ENCODE data around the gene ITM2B.

DNA sequence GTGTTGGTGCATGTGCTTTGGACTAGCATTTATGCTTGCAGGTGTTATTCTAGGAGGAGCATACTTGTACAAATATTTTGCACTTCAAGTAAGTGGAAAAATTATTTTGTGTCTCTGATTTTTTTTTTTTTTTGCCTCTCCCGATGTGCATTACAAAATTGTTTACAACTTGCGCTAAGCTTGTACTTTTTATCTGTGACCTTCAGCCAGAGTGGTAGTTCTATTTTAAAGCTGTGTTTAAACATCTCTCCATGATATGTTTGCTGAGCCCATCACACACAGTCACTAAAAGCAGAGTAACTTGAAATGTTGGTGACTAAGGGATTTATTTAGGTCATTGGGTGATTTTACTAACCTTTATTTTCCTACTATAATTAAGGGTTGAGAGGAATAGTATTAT, 20.8 kb downstream of the ITM2B start:
- peak; percentile 27 for TF ChIP-seq SP1 (IDR thresholded peaks at IDR 0.05)
- TF ChIP-seq, protein P1, sequence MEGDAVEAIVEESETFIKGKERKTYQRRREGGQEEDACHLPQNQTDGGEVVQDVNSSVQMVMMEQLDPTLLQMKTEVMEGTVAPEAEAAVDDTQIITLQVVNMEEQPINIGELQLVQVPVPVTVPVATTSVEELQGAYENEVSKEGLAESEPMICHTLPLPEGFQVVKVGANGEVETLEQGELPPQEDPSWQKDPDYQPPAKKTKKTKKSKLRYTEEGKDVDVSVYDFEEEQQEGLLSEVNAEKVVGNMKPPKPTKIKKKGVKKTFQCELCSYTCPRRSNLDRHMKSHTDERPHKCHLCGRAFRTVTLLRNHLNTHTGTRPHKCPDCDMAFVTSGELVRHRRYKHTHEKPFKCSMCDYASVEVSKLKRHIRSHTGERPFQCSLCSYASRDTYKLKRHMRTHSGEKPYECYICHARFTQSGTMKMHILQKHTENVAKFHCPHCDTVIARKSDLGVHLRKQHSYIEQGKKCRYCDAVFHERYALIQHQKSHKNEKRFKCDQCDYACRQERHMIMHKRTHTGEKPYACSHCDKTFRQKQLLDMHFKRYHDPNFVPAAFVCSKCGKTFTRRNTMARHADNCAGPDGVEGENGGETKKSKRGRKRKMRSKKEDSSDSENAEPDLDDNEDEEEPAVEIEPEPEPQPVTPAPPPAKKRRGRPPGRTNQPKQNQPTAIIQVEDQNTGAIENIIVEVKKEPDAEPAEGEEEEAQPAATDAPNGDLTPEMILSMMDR (IDR thresholded peaks at IDR 0.05; ENCODE audit: low read depth, low read length, missing input control): no peak
- TF ChIP-seq TAF1 (conservative IDR thresholded peaks at IDR 0.05): no peak
- no peak for TF ChIP-seq EGR1 (IDR thresholded peaks at IDR 0.05; ENCODE audit: low read depth in 2 of 2)
- TF ChIP-seq, protein P2, sequence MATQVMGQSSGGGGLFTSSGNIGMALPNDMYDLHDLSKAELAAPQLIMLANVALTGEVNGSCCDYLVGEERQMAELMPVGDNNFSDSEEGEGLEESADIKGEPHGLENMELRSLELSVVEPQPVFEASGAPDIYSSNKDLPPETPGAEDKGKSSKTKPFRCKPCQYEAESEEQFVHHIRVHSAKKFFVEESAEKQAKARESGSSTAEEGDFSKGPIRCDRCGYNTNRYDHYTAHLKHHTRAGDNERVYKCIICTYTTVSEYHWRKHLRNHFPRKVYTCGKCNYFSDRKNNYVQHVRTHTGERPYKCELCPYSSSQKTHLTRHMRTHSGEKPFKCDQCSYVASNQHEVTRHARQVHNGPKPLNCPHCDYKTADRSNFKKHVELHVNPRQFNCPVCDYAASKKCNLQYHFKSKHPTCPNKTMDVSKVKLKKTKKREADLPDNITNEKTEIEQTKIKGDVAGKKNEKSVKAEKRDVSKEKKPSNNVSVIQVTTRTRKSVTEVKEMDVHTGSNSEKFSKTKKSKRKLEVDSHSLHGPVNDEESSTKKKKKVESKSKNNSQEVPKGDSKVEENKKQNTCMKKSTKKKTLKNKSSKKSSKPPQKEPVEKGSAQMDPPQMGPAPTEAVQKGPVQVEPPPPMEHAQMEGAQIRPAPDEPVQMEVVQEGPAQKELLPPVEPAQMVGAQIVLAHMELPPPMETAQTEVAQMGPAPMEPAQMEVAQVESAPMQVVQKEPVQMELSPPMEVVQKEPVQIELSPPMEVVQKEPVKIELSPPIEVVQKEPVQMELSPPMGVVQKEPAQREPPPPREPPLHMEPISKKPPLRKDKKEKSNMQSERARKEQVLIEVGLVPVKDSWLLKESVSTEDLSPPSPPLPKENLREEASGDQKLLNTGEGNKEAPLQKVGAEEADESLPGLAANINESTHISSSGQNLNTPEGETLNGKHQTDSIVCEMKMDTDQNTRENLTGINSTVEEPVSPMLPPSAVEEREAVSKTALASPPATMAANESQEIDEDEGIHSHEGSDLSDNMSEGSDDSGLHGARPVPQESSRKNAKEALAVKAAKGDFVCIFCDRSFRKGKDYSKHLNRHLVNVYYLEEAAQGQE (IDR thresholded peaks at IDR 0.05): peak; percentile 22
- peak in 1 of 2 donors; percentile 44 for TF ChIP-seq JUND (IDR thresholded peaks at IDR 0.05)
- TF ChIP-seq, protein P3, sequence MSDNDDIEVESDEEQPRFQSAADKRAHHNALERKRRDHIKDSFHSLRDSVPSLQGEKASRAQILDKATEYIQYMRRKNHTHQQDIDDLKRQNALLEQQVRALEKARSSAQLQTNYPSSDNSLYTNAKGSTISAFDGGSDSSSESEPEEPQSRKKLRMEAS (IDR thresholded peaks at IDR 0.05): peak; percentile 40
- TF ChIP-seq, protein P4, sequence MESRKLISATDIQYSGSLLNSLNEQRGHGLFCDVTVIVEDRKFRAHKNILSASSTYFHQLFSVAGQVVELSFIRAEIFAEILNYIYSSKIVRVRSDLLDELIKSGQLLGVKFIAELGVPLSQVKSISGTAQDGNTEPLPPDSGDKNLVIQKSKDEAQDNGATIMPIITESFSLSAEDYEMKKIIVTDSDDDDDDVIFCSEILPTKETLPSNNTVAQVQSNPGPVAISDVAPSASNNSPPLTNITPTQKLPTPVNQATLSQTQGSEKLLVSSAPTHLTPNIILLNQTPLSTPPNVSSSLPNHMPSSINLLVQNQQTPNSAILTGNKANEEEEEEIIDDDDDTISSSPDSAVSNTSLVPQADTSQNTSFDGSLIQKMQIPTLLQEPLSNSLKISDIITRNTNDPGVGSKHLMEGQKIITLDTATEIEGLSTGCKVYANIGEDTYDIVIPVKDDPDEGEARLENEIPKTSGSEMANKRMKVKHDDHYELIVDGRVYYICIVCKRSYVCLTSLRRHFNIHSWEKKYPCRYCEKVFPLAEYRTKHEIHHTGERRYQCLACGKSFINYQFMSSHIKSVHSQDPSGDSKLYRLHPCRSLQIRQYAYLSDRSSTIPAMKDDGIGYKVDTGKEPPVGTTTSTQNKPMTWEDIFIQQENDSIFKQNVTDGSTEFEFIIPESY (IDR thresholded peaks at IDR 0.05): peak; percentile 32
- peak; percentile 67 for TF ChIP-seq YY1 (IDR thresholded peaks at IDR 0.05)
- TF ChIP-seq FOXA2 (IDR thresholded peaks at IDR 0.05): no peak
- TF ChIP-seq RAD21 (IDR thresholded peaks at IDR 0.05): peak; percentile 32 to 45
- TF ChIP-seq, protein P5, sequence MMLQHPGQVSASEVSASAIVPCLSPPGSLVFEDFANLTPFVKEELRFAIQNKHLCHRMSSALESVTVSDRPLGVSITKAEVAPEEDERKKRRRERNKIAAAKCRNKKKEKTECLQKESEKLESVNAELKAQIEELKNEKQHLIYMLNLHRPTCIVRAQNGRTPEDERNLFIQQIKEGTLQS (IDR thresholded peaks at IDR 0.05): peak; percentile 39
- peak; percentile 26 to 68 for TF ChIP-seq HNF4A (conservative IDR thresholded peaks at IDR 0.05)
- TF ChIP-seq NR2F2 (IDR thresholded peaks at IDR 0.05): peak; percentile 44
